Caco-2 (cell line): Measurements from ENCODE around the gene ZNF879. TPM values are rescaled to one million over a fixed set of nuclear protein-coding genes. Genes with fewer than 3 reads are reported as not detected.

ENCODE experiments used
- BruUV-seq: library from RNA; stranded (reverse); fragments of 400-500 nt; replicated peaks from 2 replicates; lab custom pipeline; 2021; lab: Mats Ljungman, UMichigan
- CTCF ChIA-PET: fragments of 300-600 bp; sonication (Branson Sonifier 250); formaldehyde crosslinking; loops from one replicate; lab custom pipeline; 2022; ENCODE audit warnings: antibody characterized with exemption; lab: Charles Lee
- POLR2A ChIA-PET: fragments of 300-600 bp; sonication (Branson Sonifier 250); formaldehyde crosslinking; loops from one replicate; lab custom pipeline; 2022; ENCODE audit warnings: antibody characterized with exemption; lab: Charles Lee
- DNase-seq, 2 experiments: peaks; one replicate each; pipeline versions ENCODE4 v3.0.0 to v3.0.0-alpha.2; 2020 to 2022
- H3K27me3 ChIP-seq: replicated peaks from 2 replicates; pipeline ENCODE4 v1.6.0; 2011; ENCODE audit warnings: low read length; ENCODE audit not compliant: control insufficient read depth, insufficient read depth
- H3K36me3 ChIP-seq: 2 replicates; pipeline ENCODE4 v1.5.1; 2011; ENCODE audit warnings: low read length; ENCODE audit not compliant: control insufficient read depth, insufficient read depth
- H3K4me1 ChIP-seq: fragments of 250-450 bp; sonication (Bioruptor Pico); 2 replicates; pipeline ENCODE4 v1.5.1; 2020; ENCODE audit warnings: mild to moderate bottlenecking
- H3K4me3 ChIP-seq: 2 replicates; pipeline ENCODE4 v1.5.1; 2011; ENCODE audit warnings: low read depth, mild to moderate bottlenecking, control low read depth, low read length
- H3K9me3 ChIP-seq: fragments of 250-450 bp; sonication (Bioruptor Pico); 2 replicates; pipeline ENCODE4 v1.5.1; 2020; ENCODE audit warnings: mild to moderate bottlenecking, moderate library complexity
- H3K27ac Mint-ChIP-seq: one replicate; pipeline ENCODE4 v1.8.0; 2022; ENCODE audit warnings: mixed read lengths; ENCODE audit not compliant: unreplicated experiment
- H3K27me3 Mint-ChIP-seq: one replicate; pipeline ENCODE4 v1.8.0; 2022; ENCODE audit warnings: mixed read lengths; ENCODE audit not compliant: insufficient read depth, unreplicated experiment
- H3K36me3 Mint-ChIP-seq: one replicate; pipeline ENCODE4 v1.8.0; 2022; ENCODE audit warnings: mild to moderate bottlenecking, mixed read lengths; ENCODE audit not compliant: insufficient read depth, unreplicated experiment
- H3K4me1 Mint-ChIP-seq: one replicate; pipeline ENCODE4 v1.8.0; 2022; ENCODE audit warnings: low read depth, mixed read lengths; ENCODE audit not compliant: unreplicated experiment
- H3K4me3 Mint-ChIP-seq: one replicate; pipeline ENCODE4 v1.8.0; 2022; ENCODE audit warnings: mild to moderate bottlenecking, moderate library complexity, mixed read lengths; ENCODE audit not compliant: unreplicated experiment
- H3K9me3 Mint-ChIP-seq: one replicate; pipeline ENCODE4 v1.8.0; 2022; ENCODE audit warnings: mixed read lengths; ENCODE audit not compliant: unreplicated experiment
- intact Hi-C: fragments of 100-400 bp; cut with micrococcal nuclease; formaldehyde crosslinking; loops from one replicate; pipeline ENCODE4 v1.10.0; 2022; ENCODE audit not compliant: unreplicated experiment
- total RNA-seq: library from RNA; stranded (reverse); gene quantifications from 2 replicates; pipeline ENCODE4 v1.2.3, GENCODE V29; 2022
- TF ChIP-seq, protein P1 (sequence below), 2 experiments: fragments of 200-600 bp in 1 of 2; IDR thresholded peaks; 1 replicate in 1 of 2; 2 replicates in 1 of 2; pipeline versions ENCODE4 v1.5.1 to v1.8.0; 2011 to 2022; ENCODE audit warnings: antibody characterized with exemption in 1 of 2, control low read depth in 1 of 2, inconsistent platforms in 1 of 2, low read depth in 1 of 2, low read length in 1 of 2, mild to moderate bottlenecking in 1 of 2, moderate library complexity in 1 of 2; ENCODE audit not compliant: insufficient read depth in 1 of 2, severe bottlenecking in 1 of 2, unreplicated experiment in 1 of 2

ZNF879 gene
- total RNA-seq, 1 experiment from 2014 or later = 3.0 TPM

DNA sequence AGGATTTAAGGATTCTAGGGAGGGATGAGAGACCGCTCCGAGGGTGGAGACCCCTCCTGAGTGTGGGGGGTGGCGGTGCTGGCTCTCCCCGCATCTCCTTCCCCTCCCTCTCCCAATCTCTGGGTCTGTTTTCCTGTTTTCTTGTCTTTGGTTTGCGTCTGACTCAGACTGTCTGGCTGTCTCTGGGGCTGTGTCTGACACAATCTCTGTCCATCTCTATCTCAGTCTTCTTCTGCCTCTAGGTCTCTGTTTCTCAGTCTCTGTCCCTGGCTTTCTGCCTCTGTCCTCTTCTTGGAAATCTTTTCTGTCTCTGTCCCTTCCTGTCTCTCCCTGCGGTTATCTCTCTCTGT lies 28.3 kb upstream of the ZNF879 start:
- Mint-ChIP-seq H3K27ac (no peak overlapping the region), H3K4me1 (no peaks in the 10 kb centered on the region), H3K9me3 (peaks cover 33% of the 10 kb centered on the region), H3K4me3 (no peak overlapping the region), H3K36me3 (no peaks in the 10 kb centered on the region), H3K27me3 (no peaks in the 10 kb centered on the region)
- BruUV-seq = no TSS peak
- intact Hi-C loops = no loop called here
- H3K27me3 ChIP-seq = no peaks in the 10 kb centered on the region
- no peaks in the 10 kb centered on the region for H3K36me3 ChIP-seq
- H3K4me3 ChIP-seq = no peak overlapping the region
- TF ChIP-seq, protein P1, sequence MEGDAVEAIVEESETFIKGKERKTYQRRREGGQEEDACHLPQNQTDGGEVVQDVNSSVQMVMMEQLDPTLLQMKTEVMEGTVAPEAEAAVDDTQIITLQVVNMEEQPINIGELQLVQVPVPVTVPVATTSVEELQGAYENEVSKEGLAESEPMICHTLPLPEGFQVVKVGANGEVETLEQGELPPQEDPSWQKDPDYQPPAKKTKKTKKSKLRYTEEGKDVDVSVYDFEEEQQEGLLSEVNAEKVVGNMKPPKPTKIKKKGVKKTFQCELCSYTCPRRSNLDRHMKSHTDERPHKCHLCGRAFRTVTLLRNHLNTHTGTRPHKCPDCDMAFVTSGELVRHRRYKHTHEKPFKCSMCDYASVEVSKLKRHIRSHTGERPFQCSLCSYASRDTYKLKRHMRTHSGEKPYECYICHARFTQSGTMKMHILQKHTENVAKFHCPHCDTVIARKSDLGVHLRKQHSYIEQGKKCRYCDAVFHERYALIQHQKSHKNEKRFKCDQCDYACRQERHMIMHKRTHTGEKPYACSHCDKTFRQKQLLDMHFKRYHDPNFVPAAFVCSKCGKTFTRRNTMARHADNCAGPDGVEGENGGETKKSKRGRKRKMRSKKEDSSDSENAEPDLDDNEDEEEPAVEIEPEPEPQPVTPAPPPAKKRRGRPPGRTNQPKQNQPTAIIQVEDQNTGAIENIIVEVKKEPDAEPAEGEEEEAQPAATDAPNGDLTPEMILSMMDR (IDR thresholded peaks at IDR 0.05; ENCODE audit: insufficient read depth in 1 of 2, low read depth in 1 of 2, low read length in 1 of 2, severe bottlenecking in 1 of 2, unreplicated experiment in 1 of 2) = no peak
- no peaks in the 10 kb centered on the region for H3K4me1 ChIP-seq
- no peak for DNase-seq
- POLR2A ChIA-PET = no interaction called here
- CTCF ChIA-PET = no interaction called here
- H3K9me3 ChIP-seq = no peaks in the 10 kb centered on the region; the same call in 1 of the 2 replicates

DNA sequence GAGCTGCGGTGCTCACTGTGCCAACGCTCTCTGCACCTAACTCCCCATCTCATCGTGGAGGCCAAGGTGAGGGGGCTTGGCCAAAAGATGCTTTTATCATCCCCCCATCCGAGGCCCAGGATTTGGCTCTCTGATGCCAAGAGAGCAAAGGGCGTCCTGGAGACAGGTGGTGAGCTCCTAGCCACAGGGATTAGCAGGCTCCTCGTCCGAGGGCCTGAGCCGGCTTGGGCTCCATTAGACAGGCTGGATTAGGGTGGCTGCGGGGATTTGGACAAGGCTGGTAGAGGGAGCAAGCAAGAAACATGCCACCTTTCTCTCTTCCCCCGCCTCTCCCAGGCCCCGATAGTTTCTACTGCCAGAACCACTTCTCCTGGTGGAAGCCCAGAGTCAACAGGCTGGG lies 27.4 kb upstream of the ZNF879 start:
- H3K36me3 Mint-ChIP-seq = no peaks in the 10 kb centered on the region
- H3K27me3 Mint-ChIP-seq = no peaks in the 10 kb centered on the region

DNA sequence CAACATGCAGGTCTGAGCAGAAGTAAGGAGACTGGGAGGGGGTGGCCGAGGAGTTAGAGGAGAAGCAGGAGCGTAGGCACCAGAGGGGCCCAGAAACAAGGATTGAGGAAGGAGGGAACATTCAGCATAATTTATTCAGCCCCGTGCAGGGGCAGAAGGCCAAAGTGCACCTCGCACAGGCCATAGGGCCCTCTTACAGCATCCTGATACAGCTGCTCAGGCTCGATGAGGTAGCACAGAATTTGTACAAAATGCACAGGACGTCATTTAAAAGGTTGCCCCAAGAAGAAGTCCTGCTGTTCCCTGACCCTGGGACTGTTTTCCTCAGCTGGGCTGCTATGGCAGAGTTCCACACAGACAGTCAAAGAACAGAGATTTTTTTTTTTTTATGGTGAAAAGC lies 26.4 kb upstream of the ZNF879 start:
- Mint-ChIP-seq H3K4me1 (no peaks in the 10 kb centered on the region), H3K27ac (no peak overlapping the region), H3K27me3 (no peaks in the 10 kb centered on the region), H3K9me3 (peaks cover 39% of the 10 kb centered on the region), H3K4me3 (no peak overlapping the region), H3K36me3 (no peaks in the 10 kb centered on the region)
- CTCF ChIA-PET = no interaction called here
- H3K4me3 ChIP-seq = no peak overlapping the region
- no peaks in the 10 kb centered on the region for H3K4me1 ChIP-seq
- H3K27me3 ChIP-seq = no peaks in the 10 kb centered on the region
- H3K36me3 ChIP-seq = no peaks in the 10 kb centered on the region
- intact Hi-C loops = no loop called here
- POLR2A ChIA-PET = no interaction called here
- TF ChIP-seq, protein P1 (IDR thresholded peaks at IDR 0.05; ENCODE audit: insufficient read depth in 1 of 2, low read depth in 1 of 2, low read length in 1 of 2, severe bottlenecking in 1 of 2, unreplicated experiment in 1 of 2) = no peak
- BruUV-seq = no TSS peak
- DNase-seq = no peak
- H3K9me3 ChIP-seq = no peaks in the 10 kb centered on the region; the same call in none of the 2 replicates

More for the DNA sequence above, 27.4 kb upstream of the ZNF879 start:
- Mint-ChIP-seq H3K4me3 (no peak overlapping the region), H3K27ac (no peak overlapping the region), H3K9me3 (peaks cover 33% of the 10 kb centered on the region), H3K4me1 (no peaks in the 10 kb centered on the region)
- H3K27me3 ChIP-seq = no peaks in the 10 kb centered on the region
- H3K36me3 ChIP-seq = no peaks in the 10 kb centered on the region
- no peaks in the 10 kb centered on the region for H3K4me1 ChIP-seq
- no peaks in the 10 kb centered on the region; the same call in 1 of the 2 replicates for H3K9me3 ChIP-seq
- no peak for DNase-seq
- intact Hi-C loops = no loop called here
- ChIA-PET POLR2A (no interaction called here), CTCF (no interaction called here)
- no TSS peak for BruUV-seq
- TF ChIP-seq, protein P1 (IDR thresholded peaks at IDR 0.05; ENCODE audit: insufficient read depth in 1 of 2, low read depth in 1 of 2, low read length in 1 of 2, severe bottlenecking in 1 of 2, unreplicated experiment in 1 of 2) = no peak
- no peak overlapping the region for H3K4me3 ChIP-seq
